IMR-90 (cell line): ENCODE data around the gene ERH. TPM values are rescaled to one million over a fixed set of nuclear protein-coding genes. Genes with fewer than 3 reads are reported as not detected.

Experiments used
- ATAC-seq: fragments of 200-7000 bp; cut with Tn5 transposase; 2 replicates; pipeline ENCODE4 v1.9.1; 2020; ENCODE audit warnings: low read depth, mild to moderate bottlenecking, moderate library complexity
- BruUV-seq: library from RNA; stranded (reverse); fragments of 400-500 nt; replicated peaks from 2 replicates; lab custom pipeline; 2021; lab: Mats Ljungman, UMichigan
- CTCF ChIA-PET: fragments of 300-600 bp; formaldehyde crosslinking; extraction: SDS; loops from one replicate; lab custom pipeline; 2021; ENCODE audit warnings: antibody characterized with exemption; lab: Yijun Ruan, JAX
- POLR2A ChIA-PET: fragments of 300-600 bp; sonication (Branson Sonifier 250); formaldehyde crosslinking; loops from one replicate; lab custom pipeline; 2022; ENCODE audit warnings: antibody characterized with exemption; ENCODE audit not compliant: unreplicated experiment; lab: Charles Lee
- DNase-seq: peaks from one replicate; pipeline ENCODE4 v3.0.0; 2013
- H2AFZ ChIP-seq: replicated peaks from 2 replicates; pipeline ENCODE3; 2013; ENCODE audit warnings: low read length, mild to moderate bottlenecking; ENCODE audit not compliant: poor library complexity
- H2AK5ac ChIP-seq: 2 replicates; pipeline ENCODE4 v1.6.1; 2013; ENCODE audit warnings: low read depth, low read length, inconsistent platforms
- H2AK9ac ChIP-seq: replicated peaks from 2 replicates; pipeline ENCODE3; 2013; ENCODE audit warnings: mild to moderate bottlenecking, low read depth, low read length, moderate library complexity; ENCODE audit not compliant: poor library complexity
- H2BK120ac ChIP-seq: 2 replicates; pipeline ENCODE4 v1.6.1; 2013; ENCODE audit warnings: low read depth, low read length, inconsistent platforms
- H2BK15ac ChIP-seq: 3 replicates; pipeline ENCODE4 v1.6.1; 2013; ENCODE audit warnings: low read depth, low read length, inconsistent platforms
- H2BK20ac ChIP-seq: 2 replicates; pipeline ENCODE4 v1.6.1; 2013; ENCODE audit warnings: low read depth, mild to moderate bottlenecking, inconsistent platforms, low read length, moderate library complexity
- H2BK5ac ChIP-seq: 2 replicates; pipeline ENCODE4 v1.6.1; 2013; ENCODE audit warnings: mild to moderate bottlenecking, low read depth, low read length, inconsistent platforms; ENCODE audit not compliant: poor library complexity, severe bottlenecking
- H3K14ac ChIP-seq: replicated peaks from 2 replicates; pipeline ENCODE4 v1.6.1; 2013; ENCODE audit warnings: low read depth, low read length, inconsistent platforms
- H3K18ac ChIP-seq: 2 replicates; pipeline ENCODE4 v1.6.1; 2013; ENCODE audit warnings: low read depth, low read length, control low read depth
- H3K23ac ChIP-seq: 2 replicates; pipeline ENCODE4 v1.6.1; 2013; ENCODE audit warnings: low read depth, low read length, inconsistent platforms
- H3K27ac ChIP-seq: 2 replicates; pipeline ENCODE4 v1.5.1; 2013; ENCODE audit warnings: mild to moderate bottlenecking, control low read depth, low read length; ENCODE audit not compliant: insufficient read depth
- H3K27me3 ChIP-seq: 2 replicates; pipeline ENCODE4 v1.6.1; 2013; ENCODE audit warnings: low read length; ENCODE audit not compliant: control insufficient read depth, insufficient read depth
- H3K36me3 ChIP-seq: 2 replicates; pipeline ENCODE4 v1.6.1; 2013; ENCODE audit warnings: low read length, mixed read lengths; ENCODE audit not compliant: control insufficient read depth, insufficient read depth
- H3K4ac ChIP-seq: 2 replicates; pipeline ENCODE4 v1.6.1; 2013; ENCODE audit warnings: low read depth, low read length, inconsistent platforms
- H3K4me1 ChIP-seq: 2 replicates; pipeline ENCODE4 v1.6.1; 2013; ENCODE audit warnings: low read length, mixed read lengths; ENCODE audit not compliant: control insufficient read depth, insufficient read depth
- H3K4me2 ChIP-seq: 2 replicates; pipeline ENCODE4 v1.6.1; 2013; ENCODE audit warnings: low read depth, mild to moderate bottlenecking, control low read depth, low read length, moderate library complexity
- H3K4me3 ChIP-seq: 2 replicates; pipeline ENCODE4 v1.5.1; 2013; ENCODE audit warnings: low read depth, mild to moderate bottlenecking, control low read depth, low read length, moderate library complexity; ENCODE audit not compliant: insufficient read depth
- H3K56ac ChIP-seq: 2 replicates; pipeline ENCODE4 v1.6.1; 2013; ENCODE audit warnings: low read length, inconsistent platforms; ENCODE audit not compliant: insufficient read depth; ENCODE audit errors: extremely low read depth
- H3K79me1 ChIP-seq, 2 experiments: 2 replicates each; pipeline ENCODE4 v1.6.1; 2013; ENCODE audit warnings: low read length in 2 of 2, inconsistent platforms in 1 of 2, low read depth in 1 of 2
- H3K9ac ChIP-seq: 2 replicates; pipeline ENCODE4 v1.6.1; 2013; ENCODE audit warnings: low read depth, low read length, control low read depth
- H3K9me1 ChIP-seq: 2 replicates; pipeline ENCODE4 v1.6.1; 2013; ENCODE audit warnings: low read length, inconsistent platforms; ENCODE audit not compliant: insufficient read depth
- H3K9me3 ChIP-seq: 2 replicates; pipeline ENCODE4 v1.6.1; 2013; ENCODE audit warnings: low read length; ENCODE audit not compliant: control insufficient read depth, insufficient read depth
- H4K20me1 ChIP-seq: 2 replicates; pipeline ENCODE4 v1.6.1; 2013; ENCODE audit warnings: low read length, inconsistent platforms; ENCODE audit not compliant: insufficient read depth
- H4K5ac ChIP-seq: 2 replicates; pipeline ENCODE4 v1.6.1; 2013; ENCODE audit warnings: mild to moderate bottlenecking, low read depth, low read length, control low read depth
- H4K8ac ChIP-seq, 2 experiments: 2 replicates each; pipeline ENCODE4 v1.6.1; 2013; ENCODE audit warnings: low read depth in 2 of 2, low read length in 2 of 2, control low read depth in 1 of 2, inconsistent platforms in 1 of 2
- H4K91ac ChIP-seq: 2 replicates; pipeline ENCODE4 v1.6.1; 2013; ENCODE audit warnings: low read depth, low read length, inconsistent platforms; ENCODE audit not compliant: insufficient read depth
- CTCF ChIP-seq: conservative IDR thresholded peaks from 2 replicates; pipeline ENCODE4 v1.5.1; 2012; ENCODE audit warnings: mild to moderate bottlenecking, low read depth, low read length, improper control_type of control experiment
- FOS ChIP-seq: fragments of 150-350 bp; IDR thresholded peaks from 2 replicates; pipeline ENCODE4 v1.6.1; 2016; ENCODE audit warnings: low read depth, low read length
- RAD21 ChIP-seq: IDR thresholded peaks from 2 replicates; pipeline ENCODE4 v1.6.1; 2012; ENCODE audit warnings: low read length, improper control_type of control experiment
- SMC3 ChIP-seq: fragments of 150-350 bp; IDR thresholded peaks from 2 replicates; pipeline ENCODE4 v1.6.1; 2016; ENCODE audit warnings: low read depth, mild to moderate bottlenecking, antibody characterized with exemption, low read length, moderate library complexity
- USF2 ChIP-seq: fragments of 150-350 bp; IDR thresholded peaks from 2 replicates; pipeline ENCODE4 v1.6.1; 2017; ENCODE audit warnings: mild to moderate bottlenecking, antibody characterized with exemption, low read length, low read depth
- WGBS, 2 experiments: methylation state at CpG; one replicate each; pipeline versions ENCODE4 v1.1.5 to v1.1.7; 2013; ENCODE audit warnings: missing lambda C conversion rate in 2 of 2; ENCODE audit not compliant: insufficient read length in 1 of 2; ENCODE audit errors: extremely low coverage in 2 of 2; 5-methylcytosine and 5-hydroxymethylcytosine counted together
- dilution Hi-C: fragments of 300-500 bp; cut with HindIII; formaldehyde crosslinking; loops from one replicate; pipeline ENCODE4 v1.14.3; 2018; ENCODE audit warnings: low sequenced_read_pairs; ENCODE audit not compliant: unreplicated experiment
- in situ Hi-C: fragments of 300-500 bp; cut with MboI; formaldehyde crosslinking; loops from 3 replicates; pipeline ENCODE4 v1.14.3; 2019; ENCODE audit warnings: low sequenced_read_pairs, inconsistent platforms, mixed read lengths
- intact Hi-C: fragments of 100-400 bp; cut with micrococcal nuclease; formaldehyde crosslinking; loops from 2 replicates; pipeline ENCODE4 v1.10.0; 2022
- polyA plus RNA-seq, 3 experiments: library from polyadenylated mRNA; depleted of rRNA; stranded (reverse); fragments of >200 nt; gene quantifications; 2 replicates each; pipeline ENCODE4 v1.2.3, GENCODE V29; 2012; ENCODE audit warnings: low replicate concordance in 1 of 3
- total RNA-seq: library from RNA; depleted of rRNA; stranded (reverse); fragments of >200 nt; gene quantifications from 2 replicates; pipeline ENCODE4 v1.2.3, GENCODE V29; 2012

Gene ERH
- total and polyA plus RNA-seq, 2 of the 4 experiments (the other 2 are of a cell fraction): 64.2 to 150 TPM

GRCh38 chr14:69346710-69347109 is 51.4 kb downstream of the ERH start:
- H2BK5ac ChIP-seq: no peak overlapping the region
- H2AK9ac ChIP-seq: no peak overlapping the region
- no peak overlapping the region for H3K23ac ChIP-seq
- H2BK120ac ChIP-seq: no peak overlapping the region
- 0 out of 2 replicates have a peak, but pooled peaks cover 3% of the 10 kb centered on the region for H3K9me1 ChIP-seq
- H3K4me2 ChIP-seq: no peak overlapping the region
- H3K36me3 ChIP-seq: no peaks in the 10 kb centered on the region
- ATAC-seq (peak; percentile 81), DNase-seq (no peak)
- H3K9ac ChIP-seq: no peak overlapping the region
- H3K9me3 ChIP-seq: no peaks in the 10 kb centered on the region
- intact Hi-C loops: loop anchor here (1.0 to 5.0 kb wide), 4 partner anchors 35 to 484 kb away; partner anchors contain the start of gene GALNT16
- no peaks in the 10 kb centered on the region for H3K79me1 ChIP-seq
- ChIA-PET CTCF (interaction anchor here (0.9 to 1.0 kb wide), 2 partner anchors 42 to 99 kb away, joined by 3 read pairs; no protein-coding TSS in a partner anchor), POLR2A (no interaction called here)
- 40% methylated on average over 1 of the region's 9 CpGs; no CpG with 5 or more reads in 1 of the 2 experiments for whole genome bisulfite sequencing, 2 experiments
- no peak overlapping the region for H2AFZ ChIP-seq
- H2BK20ac ChIP-seq: no peak overlapping the region
- H3K4me3 ChIP-seq: no peak overlapping the region
- no peak overlapping the region for H3K18ac ChIP-seq
- no peak overlapping the region for H3K27ac ChIP-seq
- no peak overlapping the region for H3K4ac ChIP-seq
- no peak overlapping the region for H2AK5ac ChIP-seq
- no TSS peak for BruUV-seq
- in situ Hi-C loops: no loop called here
- TF ChIP-seq FOS (no peak), USF2 (no peak), RAD21 (peak; percentile 67), CTCF (peak; percentile 59), SMC3 (peak; percentile 66)
- H4K91ac ChIP-seq: no peak overlapping the region
- dilution Hi-C loops: no loop called here
- H4K8ac ChIP-seq: no peak overlapping the region
- no peak overlapping the region for H4K5ac ChIP-seq
- H3K27me3 ChIP-seq: peaks cover 32% of the 10 kb centered on the region
- H3K56ac ChIP-seq: no peak overlapping the region
- no peaks in the 10 kb centered on the region for H4K20me1 ChIP-seq
- no peak overlapping the region for H3K14ac ChIP-seq
- no peak overlapping the region for H2BK15ac ChIP-seq
- no peaks in the 10 kb centered on the region for H3K4me1 ChIP-seq
